Activated CD8-positive, alpha-beta T cell treated with anti-CD3 and anti-CD28 coated beads for 36 hours (primary cell): ENCODE results near the gene LRCH2. TPM values are rescaled to one million over a fixed set of nuclear protein-coding genes. Genes with fewer than 3 reads are reported as not detected.
"Not testable (repeated sequence)": the region's sequence is repeated elsewhere in the genome, so short reads cannot be mapped to it uniquely, and the experiment has no call there.

Experiments
- ATAC-seq: fragments of 200-7000 bp; cut with Tn5 transposase; one replicate; pipeline ENCODE4 v1.10.0; 2021; ENCODE audit warnings: mild to moderate bottlenecking, moderate library complexity
- CTCF ChIA-PET: fragments of 350-600 bp; sonication (Branson Sonifier 250); formaldehyde crosslinking; loops from one replicate; lab custom pipeline; 2021; ENCODE audit warnings: antibody characterized with exemption; lab: Charles Lee
- POLR2A ChIA-PET: fragments of 350-600 bp; sonication (Branson Sonifier 250); formaldehyde crosslinking; loops from one replicate; lab custom pipeline; 2021; ENCODE audit warnings: antibody characterized with exemption; lab: Charles Lee
- DNase-seq: peaks from one replicate; pipeline ENCODE4 v3.0.0-alpha.2; 2020
- H3K27ac Mint-ChIP-seq: one replicate; pipeline ENCODE4 v1.8.0; 2021; ENCODE audit warnings: mild to moderate bottlenecking, mixed read lengths
- H3K27me3 Mint-ChIP-seq: one replicate; pipeline ENCODE4 v1.8.0; 2021; ENCODE audit warnings: mixed read lengths
- H3K36me3 Mint-ChIP-seq: one replicate; pipeline ENCODE4 v1.8.0; 2021; ENCODE audit warnings: low read depth, mixed read lengths
- H3K4me1 Mint-ChIP-seq: one replicate; pipeline ENCODE4 v1.8.0; 2021; ENCODE audit warnings: low read depth, mixed read lengths
- H3K4me3 Mint-ChIP-seq: one replicate; pipeline ENCODE4 v1.8.0; 2021; ENCODE audit warnings: mild to moderate bottlenecking, moderate library complexity, mixed read lengths
- H3K9me3 Mint-ChIP-seq: one replicate; pipeline ENCODE4 v1.8.0; 2021; ENCODE audit warnings: mixed read lengths
- CTCF ChIP-seq: fragments of 200-600 bp; IDR thresholded peaks from one replicate; pipeline ENCODE4 v1.8.0; 2022; ENCODE audit warnings: antibody characterized with exemption, mild to moderate bottlenecking
- intact Hi-C: fragments of 100-400 bp; cut with micrococcal nuclease; formaldehyde crosslinking; loops from one replicate; pipeline ENCODE4 v1.10.0; 2022
- total RNA-seq, 2 experiments: library from RNA; stranded (reverse); gene quantifications; one replicate each; pipeline ENCODE4 v1.2.3, GENCODE V29; 2021

Gene LRCH2
- total RNA-seq, 2 experiments from 2014 or later: not detected

- Mint-ChIP-seq H3K27me3 (peaks cover 16% of the 10 kb centered on the region), H3K9me3 (no peaks in the 10 kb centered on the region), H3K27ac (no peak overlapping the region), H3K4me3 (no peak overlapping the region), H3K36me3 (no peaks in the 10 kb centered on the region), H3K4me1 (no peaks in the 10 kb centered on the region)
- intact Hi-C loops: no loop called here
- POLR2A ChIA-PET: no interaction called here
- ATAC-seq: no peak
- TF ChIP-seq CTCF: no peak
- CTCF ChIA-PET: no interaction called here
- DNase-seq: no peak
Measured at GRCh38 chrX:115232933-115233496, 881 bp downstream of the LRCH2 start.

GRCh38 chrX:115229337-115230003 lies 4.4 kb downstream of the LRCH2 start:
- Mint-ChIP-seq H3K27ac (no peak overlapping the region), H3K4me1 (no peaks in the 10 kb centered on the region), H3K4me3 (no peak overlapping the region), H3K36me3 (no peaks in the 10 kb centered on the region), H3K27me3 (peaks cover 15% of the 10 kb centered on the region), H3K9me3 (no peaks in the 10 kb centered on the region)
- intact Hi-C loops: no loop called here
- ChIA-PET CTCF (no interaction called here), POLR2A (interaction anchor here (0.6 kb wide), 1 partner anchor 79 kb away, joined by 3 read pairs; no protein-coding TSS in a partner anchor)
- ATAC-seq (no peak), DNase-seq (no peak)
- TF ChIP-seq CTCF: no peak

GRCh38 chrX:115226929-115227328 lies 7.0 kb downstream of the LRCH2 start:
- CTCF ChIA-PET: no interaction called here
- Mint-ChIP-seq H3K4me3 (no peak overlapping the region), H3K27me3 (peaks cover 6% of the 10 kb centered on the region), H3K36me3 (no peaks in the 10 kb centered on the region), H3K27ac (no peak overlapping the region), H3K9me3 (no peaks in the 10 kb centered on the region), H3K4me1 (no peaks in the 10 kb centered on the region)
- ATAC-seq: no peak
- intact Hi-C loops: no loop called here
- TF ChIP-seq CTCF: no peak
- DNase-seq: no peak
- POLR2A ChIA-PET: no interaction called here

GRCh38 chrX:115217346-115217745 lies 16.6 kb downstream of the LRCH2 start:
- intact Hi-C loops, CTCF ChIA-PET, H3K4me3 Mint-ChIP-seq, POLR2A ChIA-PET, H3K36me3 Mint-ChIP-seq, DNase-seq, H3K9me3 Mint-ChIP-seq, H3K27ac Mint-ChIP-seq, ATAC-seq, H3K4me1 Mint-ChIP-seq, H3K27me3 Mint-ChIP-seq: not testable (repeated sequence)

- H3K27ac Mint-ChIP-seq: no peak overlapping the region
- POLR2A ChIA-PET: no interaction called here
- no peak overlapping the region for H3K4me3 Mint-ChIP-seq
- intact Hi-C loops: no loop called here
- ATAC-seq (no peak), DNase-seq (no peak)
- TF ChIP-seq CTCF: no peak
- H3K9me3 Mint-ChIP-seq: no peaks in the 10 kb centered on the region
- H3K36me3 Mint-ChIP-seq: no peaks in the 10 kb centered on the region
- no peaks in the 10 kb centered on the region for H3K27me3 Mint-ChIP-seq
- CTCF ChIA-PET: interaction anchor here (1.2 kb wide), 1 partner anchor 9 kb away, joined by 4 read pairs; no protein-coding TSS in a partner anchor
- H3K4me1 Mint-ChIP-seq: no peaks in the 10 kb centered on the region
Measured at GRCh38 chrX:115214605-115215004, 19.3 kb downstream of the LRCH2 start.
